ENCODE measurements around the gene ARMH1. TPM values are rescaled to one million over a fixed set of nuclear protein-coding genes. Genes with fewer than 3 reads are reported as not detected.

The ARMH1 gene
- total RNA-seq, 1 experiment from 2014 or later, result 2.8 TPM

DNA sequence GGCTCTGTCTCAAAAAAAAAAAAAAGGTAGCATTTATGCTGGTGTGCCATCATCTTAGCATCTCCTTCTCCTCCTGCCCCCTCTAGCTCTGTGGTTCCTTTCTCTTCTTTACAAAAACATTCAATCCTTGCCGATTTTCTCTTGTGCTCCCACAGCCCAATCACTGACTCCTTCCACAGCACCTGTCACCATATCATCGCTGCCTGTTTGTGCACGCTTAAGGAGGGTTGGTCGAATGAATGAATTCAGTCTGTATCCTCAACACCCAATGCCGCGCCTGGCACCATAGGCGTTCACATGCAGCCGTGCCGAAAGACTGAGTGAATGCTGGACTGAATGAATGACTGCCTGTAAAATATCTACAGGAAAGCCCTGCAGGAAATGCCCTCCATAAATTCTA, 48.5 kb downstream of the ARMH1 start:
- peaks cover 7% of the 10 kb centered on the region for H3K4me1 ChIP-seq (ENCODE audit: control insufficient read depth, insufficient read depth, low read length)
- ChIA-PET CTCF (interaction anchor here (0.7 kb wide), 1 partner anchor 224 kb away, joined by 3 read pairs; no protein-coding TSS in a partner anchor), POLR2A (interaction anchor here (0.7 kb wide), 1 partner anchor 27 kb away, joined by 3 read pairs; no protein-coding TSS in a partner anchor)
- no TSS peak for BruUV-seq (replicated peaks)
- H3K27ac ChIP-seq (ENCODE audit: low read length), result no peak overlapping the region
- in situ Hi-C loops (cut with HindIII; ENCODE audit: low pct_unique_long_range_greater_than_20kb, low sequenced_read_pairs) (no loop called here), intact Hi-C loops (cut with micrococcal nuclease; ENCODE audit: unreplicated experiment) (no loop called here)
- no peaks in the 10 kb centered on the region for H3K36me3 ChIP-seq (ENCODE audit: control insufficient read depth, insufficient read depth, low read length)
- ATAC-seq, result no peak
- no peaks in the 10 kb centered on the region for H3K27me3 ChIP-seq (ENCODE audit: control insufficient read depth, insufficient read depth, low read length)
- no peak overlapping the region for H3K4me3 ChIP-seq (ENCODE audit: low read depth in 2 of 2, low read length in 2 of 2)
- H3K9me3 ChIP-seq (ENCODE audit: control insufficient read depth, insufficient read depth, low read depth, low read length), result no peaks in the 10 kb centered on the region
- TF ChIP-seq, protein P1, sequence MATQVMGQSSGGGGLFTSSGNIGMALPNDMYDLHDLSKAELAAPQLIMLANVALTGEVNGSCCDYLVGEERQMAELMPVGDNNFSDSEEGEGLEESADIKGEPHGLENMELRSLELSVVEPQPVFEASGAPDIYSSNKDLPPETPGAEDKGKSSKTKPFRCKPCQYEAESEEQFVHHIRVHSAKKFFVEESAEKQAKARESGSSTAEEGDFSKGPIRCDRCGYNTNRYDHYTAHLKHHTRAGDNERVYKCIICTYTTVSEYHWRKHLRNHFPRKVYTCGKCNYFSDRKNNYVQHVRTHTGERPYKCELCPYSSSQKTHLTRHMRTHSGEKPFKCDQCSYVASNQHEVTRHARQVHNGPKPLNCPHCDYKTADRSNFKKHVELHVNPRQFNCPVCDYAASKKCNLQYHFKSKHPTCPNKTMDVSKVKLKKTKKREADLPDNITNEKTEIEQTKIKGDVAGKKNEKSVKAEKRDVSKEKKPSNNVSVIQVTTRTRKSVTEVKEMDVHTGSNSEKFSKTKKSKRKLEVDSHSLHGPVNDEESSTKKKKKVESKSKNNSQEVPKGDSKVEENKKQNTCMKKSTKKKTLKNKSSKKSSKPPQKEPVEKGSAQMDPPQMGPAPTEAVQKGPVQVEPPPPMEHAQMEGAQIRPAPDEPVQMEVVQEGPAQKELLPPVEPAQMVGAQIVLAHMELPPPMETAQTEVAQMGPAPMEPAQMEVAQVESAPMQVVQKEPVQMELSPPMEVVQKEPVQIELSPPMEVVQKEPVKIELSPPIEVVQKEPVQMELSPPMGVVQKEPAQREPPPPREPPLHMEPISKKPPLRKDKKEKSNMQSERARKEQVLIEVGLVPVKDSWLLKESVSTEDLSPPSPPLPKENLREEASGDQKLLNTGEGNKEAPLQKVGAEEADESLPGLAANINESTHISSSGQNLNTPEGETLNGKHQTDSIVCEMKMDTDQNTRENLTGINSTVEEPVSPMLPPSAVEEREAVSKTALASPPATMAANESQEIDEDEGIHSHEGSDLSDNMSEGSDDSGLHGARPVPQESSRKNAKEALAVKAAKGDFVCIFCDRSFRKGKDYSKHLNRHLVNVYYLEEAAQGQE (IDR thresholded peaks at IDR 0.05; ENCODE audit: insufficient read depth in 1 of 2, low read depth in 2 of 2, low read length in 1 of 2), result no peak
- TF ChIP-seq SIN3A (IDR thresholded peaks at IDR 0.05; ENCODE audit: borderline replicate concordance, insufficient read depth, low read depth, low read length), result no peak
- no peak for TF ChIP-seq POLR2AphosphoS5 (IDR thresholded peaks at IDR 0.05; ENCODE audit: low read depth, low read length)
- no peak for DNase-seq (ENCODE audit: low read depth, low spot score)

DNA sequence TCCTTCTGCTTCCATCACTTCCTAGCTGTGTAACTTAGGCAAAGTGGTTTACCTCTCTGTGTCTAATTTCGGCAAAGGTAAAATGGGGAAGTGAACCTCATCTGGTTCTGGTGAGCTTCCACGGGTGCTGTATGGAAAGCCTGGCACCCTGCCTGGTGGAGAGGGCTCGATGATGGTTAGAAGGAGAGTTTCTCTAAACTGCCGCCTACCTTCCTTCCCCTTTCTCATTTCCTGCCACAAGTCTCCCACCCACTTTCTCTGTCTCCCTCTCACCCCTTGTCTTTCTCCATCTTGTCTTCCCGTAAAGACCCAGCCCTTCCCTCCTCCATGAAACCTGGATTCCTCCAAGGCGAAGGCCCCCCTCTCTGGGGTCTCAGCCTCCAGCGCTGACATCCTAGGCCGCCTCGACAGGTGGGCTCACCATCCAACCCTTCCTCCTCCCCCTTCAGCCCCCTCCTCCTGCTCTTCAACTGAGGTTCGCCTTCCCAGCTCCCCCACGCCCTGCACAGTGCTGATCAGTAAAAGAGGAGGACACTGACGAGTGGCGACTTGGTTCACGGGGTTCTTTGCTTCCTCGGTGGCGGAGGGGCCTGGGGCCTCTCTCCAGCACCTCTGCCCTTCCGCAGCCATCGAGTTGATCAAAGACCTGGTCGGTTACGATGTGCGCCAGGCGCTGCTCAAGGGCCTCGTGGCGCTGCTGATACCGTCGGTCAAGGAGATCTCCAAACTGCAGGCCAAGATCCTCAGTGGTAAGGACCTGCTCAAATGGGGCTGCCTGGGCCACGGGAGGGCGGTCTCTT, 49.2 kb downstream of the ARMH1 start:
- Histone ChIP-seq H3K36me3 (ENCODE audit: control insufficient read depth, insufficient read depth, low read length) (no peaks in the 10 kb centered on the region), H3K4me3 (ENCODE audit: low read depth in 2 of 2, low read length in 2 of 2) (no peak overlapping the region), H3K27me3 (ENCODE audit: control insufficient read depth, insufficient read depth, low read length) (no peaks in the 10 kb centered on the region), H3K9me3 (ENCODE audit: control insufficient read depth, insufficient read depth, low read depth, low read length) (no peaks in the 10 kb centered on the region), H3K27ac (ENCODE audit: low read length) (no peak overlapping the region), H3K4me1 (ENCODE audit: control insufficient read depth, insufficient read depth, low read length) (peaks cover 7% of the 10 kb centered on the region)
- in situ Hi-C loops (cut with HindIII; ENCODE audit: low pct_unique_long_range_greater_than_20kb, low sequenced_read_pairs) (no loop called here), intact Hi-C loops (cut with micrococcal nuclease; ENCODE audit: unreplicated experiment) (no loop called here)
- POLR2A ChIA-PET, result no interaction called here
- TF ChIP-seq, protein P2, sequence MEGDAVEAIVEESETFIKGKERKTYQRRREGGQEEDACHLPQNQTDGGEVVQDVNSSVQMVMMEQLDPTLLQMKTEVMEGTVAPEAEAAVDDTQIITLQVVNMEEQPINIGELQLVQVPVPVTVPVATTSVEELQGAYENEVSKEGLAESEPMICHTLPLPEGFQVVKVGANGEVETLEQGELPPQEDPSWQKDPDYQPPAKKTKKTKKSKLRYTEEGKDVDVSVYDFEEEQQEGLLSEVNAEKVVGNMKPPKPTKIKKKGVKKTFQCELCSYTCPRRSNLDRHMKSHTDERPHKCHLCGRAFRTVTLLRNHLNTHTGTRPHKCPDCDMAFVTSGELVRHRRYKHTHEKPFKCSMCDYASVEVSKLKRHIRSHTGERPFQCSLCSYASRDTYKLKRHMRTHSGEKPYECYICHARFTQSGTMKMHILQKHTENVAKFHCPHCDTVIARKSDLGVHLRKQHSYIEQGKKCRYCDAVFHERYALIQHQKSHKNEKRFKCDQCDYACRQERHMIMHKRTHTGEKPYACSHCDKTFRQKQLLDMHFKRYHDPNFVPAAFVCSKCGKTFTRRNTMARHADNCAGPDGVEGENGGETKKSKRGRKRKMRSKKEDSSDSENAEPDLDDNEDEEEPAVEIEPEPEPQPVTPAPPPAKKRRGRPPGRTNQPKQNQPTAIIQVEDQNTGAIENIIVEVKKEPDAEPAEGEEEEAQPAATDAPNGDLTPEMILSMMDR (IDR thresholded peaks at IDR 0.05), result no peak
- TF ChIP-seq POLR2AphosphoS5 (IDR thresholded peaks at IDR 0.05; ENCODE audit: low read depth, low read length) (no peak), SIN3A (IDR thresholded peaks at IDR 0.05; ENCODE audit: borderline replicate concordance, insufficient read depth, low read depth, low read length) (no peak), TCF7L2 (IDR thresholded peaks at IDR 0.05; ENCODE audit: low read depth, low read length) (no peak)
- TF ChIP-seq, protein P1 (IDR thresholded peaks at IDR 0.05; ENCODE audit: insufficient read depth in 1 of 2, low read depth in 2 of 2, low read length in 1 of 2), result no peak
- no peak for ATAC-seq
- DNase-seq (ENCODE audit: low read depth, low spot score), result no peak
- no TSS peak for BruUV-seq (replicated peaks)
- CTCF ChIA-PET, result no interaction called here
